Cardiac muscle cell (in vitro differentiated cells and primary cell): ENCODE results near the gene MBP. TPM values are rescaled to one million over a fixed set of nuclear protein-coding genes. Genes with fewer than 3 reads are reported as not detected.

Experiments used
- DNase-seq, 2 donors: peaks; one replicate each; pipeline versions ENCODE4 v3.0.0 to v3.0.0-alpha.2; 2010 to 2017; ENCODE audit warnings: low read depth in 1 of 2, low spot score in 1 of 2
- H3K27ac ChIP-seq: fragments of 200-600 bp; sonication (generic); 2 replicates; pipeline ENCODE4 v1.5.1; 2016
- H3K27me3 ChIP-seq: fragments of 200-600 bp; sonication (generic); 2 replicates; pipeline ENCODE4 v1.6.0; 2016; ENCODE audit warnings: control low read depth
- H3K36me3 ChIP-seq: fragments of 200-600 bp; sonication (generic); 2 replicates; pipeline ENCODE4 v1.5.1; 2016; ENCODE audit warnings: control low read depth
- H3K4me1 ChIP-seq: fragments of 200-600 bp; sonication (generic); 2 replicates; pipeline ENCODE4 v1.8.1; 2017; ENCODE audit warnings: low read depth, mild to moderate bottlenecking, mixed run types
- H3K4me3 ChIP-seq: fragments of 200-600 bp; sonication (generic); 2 replicates; pipeline ENCODE4 v1.5.1; 2016; ENCODE audit warnings: mild to moderate bottlenecking
- H3K9me3 ChIP-seq: fragments of 200-600 bp; sonication (generic); 2 replicates; pipeline ENCODE4 v1.5.1; 2017; ENCODE audit warnings: low read depth, mild to moderate bottlenecking, control low read depth
- CTCF ChIP-seq: IDR thresholded peaks from 2 replicates; pipeline ENCODE4 v1.5.1; 2012; ENCODE audit warnings: low read depth, mild to moderate bottlenecking, low read length
- polyA plus RNA-seq: library from polyadenylated mRNA; unstranded; fragments of >200 nt; fragmentation: Nextera tagmentation; extraction: Ambion mirVana; gene quantifications from 2 replicates; pipeline ENCODE4 v1.2.1, GENCODE V29; 2016
- total RNA-seq: library from RNA; depleted of rRNA; stranded (reverse); fragments of >200 nt; gene quantifications from 2 replicates; pipeline ENCODE4 v1.2.3, GENCODE V29; 2016

MBP gene
- total and polyA plus RNA-seq, 2 experiments from 2014 or later, result 0.32 to 0.42 TPM

DNA sequence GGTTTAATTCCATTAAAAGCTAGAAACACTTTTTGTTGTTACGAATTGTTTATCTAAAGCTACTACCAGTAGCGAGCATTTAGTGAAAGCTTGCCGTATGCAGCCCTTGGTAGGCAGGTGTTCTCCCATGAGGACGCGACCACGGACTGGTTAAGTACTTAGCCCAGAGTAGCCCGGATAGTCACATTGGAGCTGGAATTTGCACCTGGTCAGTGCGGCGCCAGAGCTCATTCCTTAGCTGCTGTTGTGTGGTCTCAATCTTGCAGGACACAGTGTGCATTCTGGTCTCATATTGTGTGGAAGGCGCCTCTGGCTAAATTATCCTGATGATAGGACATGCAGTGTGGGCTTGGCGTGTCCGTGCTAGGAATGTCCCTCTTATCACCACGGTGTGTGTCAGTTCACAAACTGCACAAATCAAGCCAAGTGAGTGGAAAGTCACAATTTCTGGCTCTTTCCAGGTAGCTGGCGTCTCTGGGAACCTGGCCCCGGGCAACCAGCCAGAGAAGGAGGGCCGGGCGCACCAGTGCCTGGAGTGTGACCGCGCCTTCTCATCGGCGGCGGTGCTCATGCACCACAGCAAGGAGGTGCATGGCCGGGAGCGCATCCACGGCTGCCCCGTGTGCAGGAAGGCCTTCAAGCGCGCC is 176.9 kb downstream of the MBP start:
- DNase-seq, result no peak
- Histone ChIP-seq H3K27ac (no peak overlapping the region), H3K9me3 (no peaks in the 10 kb centered on the region), H3K27me3 (no peaks in the 10 kb centered on the region), H3K36me3 (peaks cover under 1% of the 10 kb centered on the region), H3K4me3 (no peak overlapping the region), H3K4me1 (no peaks in the 10 kb centered on the region)
- TF ChIP-seq CTCF, result no peak

- no peaks in the 10 kb centered on the region for H3K9me3 ChIP-seq
- no peak overlapping the region for H3K4me3 ChIP-seq
- peaks cover 6% of the 10 kb centered on the region for H3K36me3 ChIP-seq
- H3K27ac ChIP-seq, result no peak overlapping the region
- DNase-seq, result peak in 1 of 2 donors; percentile 63
- no peaks in the 10 kb centered on the region for H3K4me1 ChIP-seq
- TF ChIP-seq CTCF, result no peak
- H3K27me3 ChIP-seq, result no peaks in the 10 kb centered on the region
Observed at GRCh38 chr18:76953583-76954233, 178.9 kb downstream of the MBP start.

DNA sequence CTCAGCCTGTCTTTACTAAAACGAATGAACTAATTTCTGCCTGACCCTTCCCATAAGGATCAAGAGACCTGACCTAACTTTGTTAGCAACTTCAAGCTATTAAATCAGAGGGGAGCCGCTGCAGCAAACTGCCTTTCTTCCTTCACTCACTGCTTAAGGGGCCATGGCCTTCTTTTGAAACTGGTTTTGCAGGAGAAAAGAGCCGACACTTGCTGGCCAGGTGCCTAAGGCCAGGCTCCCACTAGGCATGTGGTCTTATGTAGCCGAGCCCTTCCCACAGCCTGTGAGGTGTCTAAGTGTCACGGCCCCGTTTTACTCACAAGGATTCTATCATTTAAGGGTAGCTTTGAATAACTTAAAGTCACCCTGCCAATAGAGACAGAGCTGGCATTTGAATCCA is 179.4 kb downstream of the MBP start:
- no peaks in the 10 kb centered on the region for H3K27me3 ChIP-seq
- no peak overlapping the region for H3K27ac ChIP-seq
- H3K36me3 ChIP-seq, result peaks cover 6% of the 10 kb centered on the region
- H3K4me1 ChIP-seq, result no peaks in the 10 kb centered on the region
- DNase-seq, result no peak
- no peak for TF ChIP-seq CTCF
- no peak overlapping the region for H3K4me3 ChIP-seq
- H3K9me3 ChIP-seq, result no peaks in the 10 kb centered on the region

- no peak for DNase-seq
- no peak for TF ChIP-seq CTCF
- no peaks in the 10 kb centered on the region for H3K9me3 ChIP-seq
- no peaks in the 10 kb centered on the region for H3K27me3 ChIP-seq
- H3K4me3 ChIP-seq, result no peak overlapping the region
- no peaks in the 10 kb centered on the region for H3K4me1 ChIP-seq
- no peak overlapping the region for H3K27ac ChIP-seq
- H3K36me3 ChIP-seq, result peaks cover 6% of the 10 kb centered on the region
Observed at GRCh38 chr18:76952747-76953146, 179.8 kb downstream of the MBP start.

DNA sequence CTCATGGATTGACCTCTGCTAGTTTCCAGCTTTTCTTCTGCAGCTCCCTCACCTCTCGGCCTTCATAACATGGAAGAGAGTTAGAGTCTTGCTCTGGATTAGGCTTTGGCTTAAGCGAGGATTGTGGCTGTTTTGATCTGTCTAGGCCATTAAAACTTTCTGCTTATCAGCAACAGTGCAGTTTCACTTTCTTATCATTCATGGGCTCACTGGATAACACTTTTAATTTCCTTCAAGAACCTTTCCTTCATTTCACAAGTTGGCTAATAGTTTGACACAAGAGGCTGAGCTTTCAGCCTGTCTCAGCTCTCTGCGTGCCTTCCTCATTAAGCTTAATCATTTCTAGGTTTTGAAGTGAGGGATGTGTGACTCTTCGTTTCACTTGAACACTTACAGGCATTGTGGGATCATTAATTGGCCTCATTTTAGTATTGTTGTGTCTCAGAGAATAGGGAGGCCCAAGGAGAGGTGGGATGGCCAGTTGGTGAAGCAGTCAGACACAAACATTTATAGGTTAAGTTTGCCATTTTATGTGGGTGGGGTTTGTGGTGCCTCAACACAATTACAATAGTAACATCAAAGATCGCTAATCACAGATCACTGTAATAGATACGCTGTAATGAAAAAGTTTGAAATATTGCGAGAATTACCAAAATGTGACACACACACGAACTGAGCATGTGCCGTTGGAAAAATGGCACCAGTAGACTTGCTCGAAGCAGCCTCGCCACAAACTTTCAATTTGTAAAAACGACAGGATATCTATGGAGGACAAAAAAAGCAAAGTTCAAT is 180.9 kb downstream of the MBP start:
- H3K4me1 ChIP-seq, result no peaks in the 10 kb centered on the region
- DNase-seq, result no peak
- no peaks in the 10 kb centered on the region for H3K9me3 ChIP-seq
- no peak overlapping the region for H3K27ac ChIP-seq
- no peak for TF ChIP-seq CTCF
- H3K27me3 ChIP-seq, result no peaks in the 10 kb centered on the region
- no peak overlapping the region for H3K4me3 ChIP-seq
- H3K36me3 ChIP-seq, result peaks cover 10% of the 10 kb centered on the region
